GM06990 (cell line): ENCODE data around the gene DSCAM.

Experiments used
- DNase-seq: peaks from one replicate; pipeline ENCODE4 v3.0.0-alpha.2; 2011; ENCODE audit not compliant: insufficient read length; ENCODE audit errors: extremely low read depth
- H3K27me3 ChIP-seq: replicated peaks from 2 replicates; pipeline ENCODE4 v1.6.0; 2011; ENCODE audit warnings: low read length; ENCODE audit not compliant: control insufficient read depth, insufficient read depth
- H3K36me3 ChIP-seq: 2 replicates; pipeline ENCODE4 v1.5.1; 2011; ENCODE audit warnings: low read length; ENCODE audit not compliant: control insufficient read depth, insufficient read depth
- H3K4me3 ChIP-seq: replicated peaks from 2 replicates; pipeline ENCODE4 v1.5.1; 2011; ENCODE audit warnings: low read depth, mild to moderate bottlenecking, control low read depth, low read length
- TF ChIP-seq, protein P1 (sequence below): IDR thresholded peaks from 2 replicates; pipeline ENCODE4 v1.5.1; 2011; ENCODE audit warnings: low read length, control low read depth, mild to moderate bottlenecking, inconsistent platforms; ENCODE audit not compliant: insufficient read depth, poor library complexity, severe bottlenecking

The DSCAM gene

DNA sequence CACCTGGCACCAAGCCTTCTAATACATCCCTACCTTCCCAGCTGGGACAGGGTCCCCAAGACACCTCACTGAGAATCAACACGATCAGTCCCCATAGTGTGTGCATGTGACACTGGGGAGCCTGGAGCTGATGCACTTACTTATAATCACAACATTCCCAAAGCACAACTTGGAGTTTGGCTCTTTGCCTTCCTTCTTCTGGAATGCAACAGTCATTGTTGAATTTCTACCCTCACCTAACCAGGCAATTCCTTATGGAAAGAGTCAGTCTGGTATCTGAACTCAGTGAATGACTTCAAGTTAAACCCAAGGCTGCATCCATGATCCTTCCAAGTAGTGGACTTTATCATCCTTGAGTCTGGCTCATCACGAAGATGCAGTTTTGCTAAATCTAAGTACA is 86.1 kb downstream of the DSCAM start:
- no peaks in the 10 kb centered on the region for H3K36me3 ChIP-seq
- DNase-seq, result no peak
- H3K27me3 ChIP-seq, result no peaks in the 10 kb centered on the region
- TF ChIP-seq, protein P1, sequence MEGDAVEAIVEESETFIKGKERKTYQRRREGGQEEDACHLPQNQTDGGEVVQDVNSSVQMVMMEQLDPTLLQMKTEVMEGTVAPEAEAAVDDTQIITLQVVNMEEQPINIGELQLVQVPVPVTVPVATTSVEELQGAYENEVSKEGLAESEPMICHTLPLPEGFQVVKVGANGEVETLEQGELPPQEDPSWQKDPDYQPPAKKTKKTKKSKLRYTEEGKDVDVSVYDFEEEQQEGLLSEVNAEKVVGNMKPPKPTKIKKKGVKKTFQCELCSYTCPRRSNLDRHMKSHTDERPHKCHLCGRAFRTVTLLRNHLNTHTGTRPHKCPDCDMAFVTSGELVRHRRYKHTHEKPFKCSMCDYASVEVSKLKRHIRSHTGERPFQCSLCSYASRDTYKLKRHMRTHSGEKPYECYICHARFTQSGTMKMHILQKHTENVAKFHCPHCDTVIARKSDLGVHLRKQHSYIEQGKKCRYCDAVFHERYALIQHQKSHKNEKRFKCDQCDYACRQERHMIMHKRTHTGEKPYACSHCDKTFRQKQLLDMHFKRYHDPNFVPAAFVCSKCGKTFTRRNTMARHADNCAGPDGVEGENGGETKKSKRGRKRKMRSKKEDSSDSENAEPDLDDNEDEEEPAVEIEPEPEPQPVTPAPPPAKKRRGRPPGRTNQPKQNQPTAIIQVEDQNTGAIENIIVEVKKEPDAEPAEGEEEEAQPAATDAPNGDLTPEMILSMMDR, result no peak
- no peak overlapping the region for H3K4me3 ChIP-seq

DNA sequence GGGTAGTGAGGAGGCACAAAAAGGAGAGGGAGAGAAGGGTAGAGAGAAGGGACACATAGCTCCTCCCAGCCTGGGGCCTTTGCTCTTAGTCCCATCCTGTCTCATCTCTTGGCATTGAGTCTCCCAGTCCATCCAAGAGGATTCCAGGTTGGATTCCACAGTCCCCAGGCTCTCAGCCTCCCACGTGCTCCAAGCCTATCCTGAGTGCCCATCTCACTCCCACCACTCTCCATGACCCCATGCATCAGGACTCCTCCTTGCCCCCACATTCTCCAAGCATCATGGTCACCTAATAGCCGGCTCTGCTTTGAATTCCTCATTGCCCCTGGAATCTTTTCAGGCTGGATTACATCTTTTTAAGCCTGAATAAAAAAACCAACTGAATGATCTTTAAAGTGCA is 87.9 kb downstream of the DSCAM start:
- Histone ChIP-seq H3K36me3 (no peaks in the 10 kb centered on the region), H3K4me3 (no peak overlapping the region), H3K27me3 (no peaks in the 10 kb centered on the region)
- TF ChIP-seq, protein P1, result no peak
- no peak for DNase-seq

DNA sequence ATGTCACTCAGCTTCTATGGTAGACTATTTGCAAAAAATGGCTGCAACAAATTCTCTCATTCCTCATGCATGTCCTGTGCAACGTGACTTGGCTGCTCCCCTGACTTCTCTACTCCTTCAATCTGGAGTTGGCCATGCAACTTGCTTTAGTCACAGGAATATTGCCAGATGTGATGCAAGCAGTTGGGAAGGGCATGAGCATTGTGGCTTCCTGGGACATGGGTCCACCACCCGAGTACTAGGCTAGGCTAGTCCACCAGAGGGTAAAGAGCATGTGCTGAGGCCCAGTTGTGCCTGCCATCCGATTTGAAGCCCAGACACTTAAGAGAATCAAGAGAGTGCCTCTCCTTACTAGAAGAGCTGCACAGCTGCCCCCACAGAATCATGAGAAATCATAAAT is 89.6 kb downstream of the DSCAM start:
- no peak overlapping the region for H3K4me3 ChIP-seq
- no peaks in the 10 kb centered on the region for H3K27me3 ChIP-seq
- no peak for DNase-seq
- TF ChIP-seq, protein P1, result no peak
- no peaks in the 10 kb centered on the region for H3K36me3 ChIP-seq

DNA sequence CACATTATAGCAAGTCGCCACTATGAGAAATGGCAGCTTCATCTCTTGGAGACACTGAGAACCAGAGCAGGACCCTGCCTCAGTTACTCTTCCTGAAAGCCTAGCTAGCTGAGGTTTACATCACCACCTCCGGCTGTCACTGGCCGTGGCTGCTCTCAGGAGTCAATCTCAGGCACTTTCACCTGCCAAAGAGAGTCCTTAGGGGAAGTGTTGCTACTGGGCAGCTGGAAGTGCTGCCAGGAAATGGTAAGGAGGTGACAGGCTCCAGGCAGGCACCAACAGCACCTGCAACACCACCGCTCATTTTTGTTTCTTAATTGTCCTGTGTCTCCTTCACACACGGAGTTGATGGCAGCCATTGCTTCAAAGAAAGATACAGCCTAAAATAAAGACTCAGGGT is 92.5 kb downstream of the DSCAM start:
- H3K27me3 ChIP-seq, result no peaks in the 10 kb centered on the region
- DNase-seq, result no peak
- H3K4me3 ChIP-seq, result no peak overlapping the region
- TF ChIP-seq, protein P1, result no peak
- no peaks in the 10 kb centered on the region for H3K36me3 ChIP-seq

DNA sequence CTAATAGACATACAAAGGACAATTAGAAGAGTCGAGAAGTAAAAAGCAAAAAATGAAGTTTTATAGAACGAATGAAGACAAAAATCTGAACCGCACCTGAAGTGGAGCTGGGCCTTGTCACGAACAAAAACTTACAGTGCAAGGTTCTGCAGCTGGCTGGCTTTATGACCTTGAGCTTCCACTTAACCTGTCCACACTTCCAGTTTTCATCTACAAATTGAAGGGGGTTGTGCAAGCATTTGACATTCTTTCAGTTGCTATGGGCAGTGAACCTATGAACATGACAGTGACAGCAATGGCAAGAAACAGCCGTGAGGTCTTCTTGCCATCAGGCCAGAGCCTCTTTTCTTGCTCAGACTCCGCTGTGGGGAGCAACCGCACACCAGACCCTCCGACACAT is 93.2 kb downstream of the DSCAM start:
- no peak for DNase-seq
- TF ChIP-seq, protein P1, result no peak
- no peak overlapping the region for H3K4me3 ChIP-seq
- H3K36me3 ChIP-seq, result no peaks in the 10 kb centered on the region
- H3K27me3 ChIP-seq, result no peaks in the 10 kb centered on the region

DNA sequence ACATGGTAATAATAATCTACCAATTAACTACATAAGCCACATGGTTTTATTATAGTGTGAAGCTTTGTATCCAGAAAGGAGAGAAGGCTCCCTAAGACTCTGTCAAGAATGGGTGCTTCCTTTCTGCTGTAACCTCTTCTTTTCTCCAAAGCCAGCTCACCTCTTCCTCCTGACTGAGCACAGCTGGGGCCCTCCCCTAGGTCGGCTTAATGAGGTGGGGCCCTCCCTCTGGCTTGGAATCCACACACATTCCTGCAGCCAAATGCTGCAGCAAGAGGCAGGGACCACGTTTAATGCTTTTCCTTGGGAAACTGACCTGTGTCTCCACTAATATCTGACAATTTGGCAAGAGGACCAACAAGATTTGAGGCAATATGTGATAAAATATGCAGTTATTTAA is 94.8 kb downstream of the DSCAM start:
- DNase-seq, result no peak
- no peaks in the 10 kb centered on the region for H3K36me3 ChIP-seq
- TF ChIP-seq, protein P1, result no peak

More for the DNA sequence above, 94.8 kb downstream of the DSCAM start:
- no peak overlapping the region for H3K4me3 ChIP-seq
- H3K27me3 ChIP-seq, result no peaks in the 10 kb centered on the region
